ENCODE results near the gene ARHGEF7. TPM values are rescaled to one million over a fixed set of nuclear protein-coding genes. Genes with fewer than 3 reads are reported as not detected.
A peak's percentile ranks its signal among the peaks of the same experiment; 100 is the strongest.

Gene ARHGEF7
- total RNA-seq, 2 experiments from 2014 or later = 39.5 to 51.3 TPM

DNA sequence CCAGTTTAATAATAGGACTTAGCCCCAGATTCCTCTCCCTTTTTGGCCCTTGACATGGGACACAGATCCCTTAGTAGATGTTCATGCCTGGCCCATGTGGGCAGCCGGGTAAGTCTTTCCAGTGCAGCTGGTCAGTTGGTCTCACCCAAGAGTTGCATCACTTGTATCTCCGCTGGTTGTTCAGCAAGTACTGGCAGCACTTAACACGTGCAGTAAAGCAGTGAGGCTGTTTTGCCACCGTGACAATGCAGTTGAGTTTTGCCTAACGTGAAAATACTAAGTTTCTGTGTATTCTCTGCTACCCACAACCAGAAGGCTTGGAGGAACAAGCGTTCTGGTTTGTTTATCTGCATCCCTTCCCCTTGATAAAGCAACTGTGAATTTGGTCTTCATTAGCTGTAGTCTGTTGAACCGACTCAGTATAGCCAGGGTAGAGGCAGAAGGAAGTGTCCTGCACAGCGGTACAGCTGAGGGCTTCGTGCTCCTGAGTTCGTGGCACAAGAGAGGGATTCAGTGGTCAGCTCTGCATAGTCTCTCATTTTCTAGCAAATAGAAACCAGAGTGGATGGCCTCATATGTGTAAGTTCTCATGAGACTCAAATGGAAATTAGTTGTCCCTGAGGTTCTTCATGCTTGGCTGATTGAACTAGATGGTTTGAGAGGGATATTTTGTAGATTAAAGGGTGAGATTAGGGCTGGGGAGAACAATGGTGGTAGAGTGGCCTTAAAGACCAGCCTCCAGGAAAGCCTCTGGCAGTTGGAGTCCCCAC is 50.3 kb downstream of the ARHGEF7 start:
- Histone ChIP-seq H3K9me2 (ENCODE audit: insufficient read depth, low read length) (no peaks in the 10 kb centered on the region), H4K20me1 (ENCODE audit: insufficient read depth, low read length) (peaks cover 9% of the 10 kb centered on the region), H3K4me3 (ENCODE audit: low read depth, low read length, poor library complexity, severe bottlenecking) (no peak overlapping the region), H3K36me3 (ENCODE audit: insufficient read depth, low read length) (peaks cover 69% of the 10 kb centered on the region), H3K79me2 (ENCODE audit: insufficient read depth, low read depth, low read length) (peaks cover 73% of the 10 kb centered on the region), H2AFZ (ENCODE audit: low read length) (no peak overlapping the region), H3K9me3 (ENCODE audit: low read length) (0 out of 2 replicates have a peak, but pooled peaks cover 8% of the 10 kb centered on the region), H3K27ac (ENCODE audit: low read depth, low read length, poor library complexity, severe bottlenecking) (no peak overlapping the region), H3K4me1 (ENCODE audit: insufficient read depth, low read length, poor library complexity, severe bottlenecking) (peaks cover 46% of the 10 kb centered on the region), H3K4me2 (ENCODE audit: low read length) (peak overlapping the region; percentile 30; the same call in 1 of the 2 replicates)
- POLR2A ChIA-PET = interaction anchor here (0.5 to 0.6 kb wide), 2 partner anchors 14 to 47 kb away, joined by 3 to 4 read pairs; no protein-coding TSS in a partner anchor
- intact Hi-C loops (cut with micrococcal nuclease; ENCODE audit: unreplicated experiment) = no loop called here
- BruUV-seq (replicated peaks) = no TSS peak
- CTCF ChIA-PET (ENCODE audit: unreplicated experiment) = no interaction called here
- no peak for DNase-seq (ENCODE audit: low spot score)
- TF ChIP-seq, protein P1, sequence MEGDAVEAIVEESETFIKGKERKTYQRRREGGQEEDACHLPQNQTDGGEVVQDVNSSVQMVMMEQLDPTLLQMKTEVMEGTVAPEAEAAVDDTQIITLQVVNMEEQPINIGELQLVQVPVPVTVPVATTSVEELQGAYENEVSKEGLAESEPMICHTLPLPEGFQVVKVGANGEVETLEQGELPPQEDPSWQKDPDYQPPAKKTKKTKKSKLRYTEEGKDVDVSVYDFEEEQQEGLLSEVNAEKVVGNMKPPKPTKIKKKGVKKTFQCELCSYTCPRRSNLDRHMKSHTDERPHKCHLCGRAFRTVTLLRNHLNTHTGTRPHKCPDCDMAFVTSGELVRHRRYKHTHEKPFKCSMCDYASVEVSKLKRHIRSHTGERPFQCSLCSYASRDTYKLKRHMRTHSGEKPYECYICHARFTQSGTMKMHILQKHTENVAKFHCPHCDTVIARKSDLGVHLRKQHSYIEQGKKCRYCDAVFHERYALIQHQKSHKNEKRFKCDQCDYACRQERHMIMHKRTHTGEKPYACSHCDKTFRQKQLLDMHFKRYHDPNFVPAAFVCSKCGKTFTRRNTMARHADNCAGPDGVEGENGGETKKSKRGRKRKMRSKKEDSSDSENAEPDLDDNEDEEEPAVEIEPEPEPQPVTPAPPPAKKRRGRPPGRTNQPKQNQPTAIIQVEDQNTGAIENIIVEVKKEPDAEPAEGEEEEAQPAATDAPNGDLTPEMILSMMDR (conservative IDR thresholded peaks at IDR 0.05; ENCODE audit: low read length) = no peak

DNA sequence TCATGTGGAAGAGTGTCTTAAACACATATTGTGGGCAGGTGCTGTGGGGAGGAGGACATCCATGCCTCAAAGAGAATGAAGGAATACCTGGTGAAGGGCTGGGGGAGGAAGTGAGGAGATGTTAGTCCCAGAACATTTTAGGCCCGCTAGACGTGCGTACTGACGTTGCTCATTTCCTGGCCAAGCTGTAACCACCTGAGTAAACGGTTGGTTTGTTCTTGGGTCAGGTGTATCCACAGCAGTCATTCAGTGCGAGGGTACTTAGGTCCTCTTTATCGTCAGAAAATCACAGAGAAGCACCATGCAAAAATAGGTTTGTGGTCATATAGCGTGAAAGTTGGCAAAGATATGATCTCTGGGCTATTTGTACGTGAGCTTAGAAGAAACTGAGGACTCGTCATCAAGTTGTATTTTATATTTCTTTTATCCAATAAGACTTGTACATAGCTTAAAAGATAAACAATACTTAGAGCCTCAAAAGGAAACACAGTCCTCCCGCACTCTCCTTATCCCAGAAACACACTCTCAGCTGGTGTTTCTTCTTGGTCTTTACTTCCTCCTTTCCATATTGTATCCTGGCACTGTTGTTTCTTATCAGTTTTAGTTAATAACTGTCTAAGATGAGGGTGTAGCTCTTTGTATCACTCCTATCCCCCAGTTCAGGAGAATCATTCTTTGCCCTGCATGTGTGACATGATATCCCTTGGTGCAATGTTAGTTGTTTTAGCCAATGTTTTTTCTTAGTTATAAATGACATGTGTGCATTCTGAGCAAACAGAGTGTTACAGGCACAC is 52.0 kb downstream of the ARHGEF7 start:
- peaks cover 9% of the 10 kb centered on the region for H4K20me1 ChIP-seq (ENCODE audit: insufficient read depth, low read length)
- H3K4me3 ChIP-seq (ENCODE audit: low read depth, low read length, poor library complexity, severe bottlenecking) = no peak overlapping the region
- peaks cover 64% of the 10 kb centered on the region for H3K36me3 ChIP-seq (ENCODE audit: insufficient read depth, low read length)
- POLR2A ChIA-PET = interaction anchor here (1.1 to 1.7 kb wide), 5 partner anchors 9 to 16 kb away, joined by 3 to 5 read pairs (median 4); no protein-coding TSS in a partner anchor
- no peak overlapping the region for H3K27ac ChIP-seq (ENCODE audit: low read depth, low read length, poor library complexity, severe bottlenecking)
- intact Hi-C loops (cut with micrococcal nuclease; ENCODE audit: unreplicated experiment) = no loop called here
- peaks cover 74% of the 10 kb centered on the region; the same call in 1 of the 2 replicates for H3K79me2 ChIP-seq (ENCODE audit: insufficient read depth, low read depth, low read length)
- 0 out of 2 replicates have a peak, but pooled peaks cover 8% of the 10 kb centered on the region for H3K9me3 ChIP-seq (ENCODE audit: low read length)
- CTCF ChIA-PET (ENCODE audit: unreplicated experiment) = interaction anchor here (0.6 kb wide), 1 partner anchor 38 kb away, joined by 4 read pairs; no protein-coding TSS in a partner anchor
- peak overlapping the region; percentile 30; the same call in 1 of the 2 replicates for H3K4me2 ChIP-seq (ENCODE audit: low read length)
- TF ChIP-seq, protein P1 (conservative IDR thresholded peaks at IDR 0.05; ENCODE audit: low read length) = no peak
- no peak for TF ChIP-seq EZH2phosphoT487 (IDR thresholded peaks at IDR 0.05; ENCODE audit: borderline replicate concordance, low read depth, low read length)
- no TSS peak for BruUV-seq (replicated peaks)
- H3K4me1 ChIP-seq (ENCODE audit: insufficient read depth, low read length, poor library complexity, severe bottlenecking) = peaks cover 48% of the 10 kb centered on the region
- no peak for DNase-seq (ENCODE audit: low spot score)
- H2AFZ ChIP-seq (ENCODE audit: low read length) = no peak overlapping the region
- H3K9me2 ChIP-seq (ENCODE audit: insufficient read depth, low read length) = no peaks in the 10 kb centered on the region
